Thyroid gland (tissue), 4 donors: Measurements from ENCODE around the gene DDX53. TPM values are rescaled to one million over a fixed set of nuclear protein-coding genes. Genes with fewer than 3 reads are reported as not detected.

Source experiments
- DNase-seq, 2 donors: peaks; one replicate each; pipeline ENCODE4 v3.0.0-alpha.2; 2019
- H3K27ac ChIP-seq, 3 donors: fragments of 200-600 bp; sonication (generic); 1 replicate in 2 of 3; 2 replicates in 1 of 3; pipeline ENCODE4 v1.5.1; 2016 to 2019; ENCODE audit warnings: mild to moderate bottlenecking in 1 of 3, moderate library complexity in 1 of 3
- H3K27me3 ChIP-seq: fragments of 200-600 bp; sonication (generic); one replicate; pipeline ENCODE4 v1.5.1; 2019
- H3K36me3 ChIP-seq, 2 donors: fragments of 200-600 bp; sonication (generic); one replicate each; pipeline ENCODE4 v1.5.1; 2016 to 2019
- H3K4me1 ChIP-seq, 2 donors: fragments of 200-600 bp; sonication (generic); one replicate each; pipeline ENCODE4 v1.5.1; 2017 to 2019
- H3K4me3 ChIP-seq, 3 donors: fragments of 200-600 bp; sonication (generic); replicated peaks in 1 of 3; 1 replicate in 2 of 3; 2 replicates in 1 of 3; pipeline ENCODE4 v1.5.1; 2016; ENCODE audit warnings: mild to moderate bottlenecking in 1 of 3
- H3K9me3 ChIP-seq: fragments of 200-600 bp; sonication (generic); one replicate; pipeline ENCODE4 v1.5.1; 2017
- POLR2A ChIP-seq, 2 donors: fragments of 450-650 bp; IDR thresholded peaks; one replicate each; pipeline ENCODE4 v1.6.1; 2017; ENCODE audit warnings: antibody characterized with exemption in 2 of 2, mild to moderate bottlenecking in 2 of 2, moderate library complexity in 1 of 2
- WGBS, 2 donors: methylation state at CpG; one replicate each; pipeline ENCODE4 v1.1.5; 2017; 5-methylcytosine and 5-hydroxymethylcytosine counted together
- intact Hi-C: fragments of 100-400 bp; cut with DNase I; formaldehyde crosslinking; loops from one replicate; pipeline ENCODE4 v1.15.1; 2023
- total RNA-seq, 4 donors: library from RNA; depleted of rRNA; stranded (reverse); fragments of >200 nt; gene quantifications; one replicate each; pipeline ENCODE4 v1.2.3, GENCODE V29; 2016
- TF ChIP-seq, protein P1 (sequence below), 6 experiments: fragments of 200-600 bp in 3 of 6; fragments of 450-650 bp in 3 of 6; sonication (generic) in 3 of 6; IDR thresholded peaks; one replicate each; pipeline ENCODE4 v1.5.1; 2016 to 2019; ENCODE audit warnings: antibody characterized with exemption in 6 of 6, mild to moderate bottlenecking in 2 of 6, inconsistent platforms in 1 of 6, moderate library complexity in 1 of 6

DDX53 gene
- total RNA-seq, 4 donors from 2014 or later = not detected

DNA sequence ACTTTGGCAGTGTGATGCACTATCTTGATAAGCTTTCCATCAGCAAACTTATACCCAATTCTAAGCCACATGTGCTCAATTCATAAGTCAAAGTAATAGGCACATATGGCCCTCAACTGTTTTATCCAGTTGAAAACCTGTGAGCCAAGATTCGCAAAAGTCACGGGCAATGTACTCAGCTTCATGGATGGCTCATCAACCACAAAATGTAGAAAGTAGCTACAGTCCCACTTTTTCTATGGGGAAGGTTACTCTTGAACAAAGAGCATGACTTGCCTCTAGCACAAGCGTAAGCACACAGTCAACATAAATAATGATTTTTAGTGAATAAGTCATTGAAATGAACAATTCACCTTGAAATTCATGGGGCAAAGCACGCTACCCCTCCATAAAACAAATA lies 25.1 kb upstream of the DDX53 start:
- no peak overlapping the region for H3K4me3 ChIP-seq
- no peaks in the 10 kb centered on the region for H3K9me3 ChIP-seq
- TF ChIP-seq, protein P1, sequence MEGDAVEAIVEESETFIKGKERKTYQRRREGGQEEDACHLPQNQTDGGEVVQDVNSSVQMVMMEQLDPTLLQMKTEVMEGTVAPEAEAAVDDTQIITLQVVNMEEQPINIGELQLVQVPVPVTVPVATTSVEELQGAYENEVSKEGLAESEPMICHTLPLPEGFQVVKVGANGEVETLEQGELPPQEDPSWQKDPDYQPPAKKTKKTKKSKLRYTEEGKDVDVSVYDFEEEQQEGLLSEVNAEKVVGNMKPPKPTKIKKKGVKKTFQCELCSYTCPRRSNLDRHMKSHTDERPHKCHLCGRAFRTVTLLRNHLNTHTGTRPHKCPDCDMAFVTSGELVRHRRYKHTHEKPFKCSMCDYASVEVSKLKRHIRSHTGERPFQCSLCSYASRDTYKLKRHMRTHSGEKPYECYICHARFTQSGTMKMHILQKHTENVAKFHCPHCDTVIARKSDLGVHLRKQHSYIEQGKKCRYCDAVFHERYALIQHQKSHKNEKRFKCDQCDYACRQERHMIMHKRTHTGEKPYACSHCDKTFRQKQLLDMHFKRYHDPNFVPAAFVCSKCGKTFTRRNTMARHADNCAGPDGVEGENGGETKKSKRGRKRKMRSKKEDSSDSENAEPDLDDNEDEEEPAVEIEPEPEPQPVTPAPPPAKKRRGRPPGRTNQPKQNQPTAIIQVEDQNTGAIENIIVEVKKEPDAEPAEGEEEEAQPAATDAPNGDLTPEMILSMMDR (IDR thresholded peaks at IDR 0.05) = no peak
- no peak for TF ChIP-seq POLR2A (IDR thresholded peaks at IDR 0.05)
- H3K27ac ChIP-seq = no peak overlapping the region
- H3K27me3 ChIP-seq = no peaks in the 10 kb centered on the region
- no peaks in the 10 kb centered on the region for H3K4me1 ChIP-seq
- intact Hi-C loops = no loop called here
- DNase-seq = no peak
- WGBS, 2 donors = 91 to 95% methylated on average over 4 of the region's 4 CpGs
- no peaks in the 10 kb centered on the region for H3K36me3 ChIP-seq

DNA sequence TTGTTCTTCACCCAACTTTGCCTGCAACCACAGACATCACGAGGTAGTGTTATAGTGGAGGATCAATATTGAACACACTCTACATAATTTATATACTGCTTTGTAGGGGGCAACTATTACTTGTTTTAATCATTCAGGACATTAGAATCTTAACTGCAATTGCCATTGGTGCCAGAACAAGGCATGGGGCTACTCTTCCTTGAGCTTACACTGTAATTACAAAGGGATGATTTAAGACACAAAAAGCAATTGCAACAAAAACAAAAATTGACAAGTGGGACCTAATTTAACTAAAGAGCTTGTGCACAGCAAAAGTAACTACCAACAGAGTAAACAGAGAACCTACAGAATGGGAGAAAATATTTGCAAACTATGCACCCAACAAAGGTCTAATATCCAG lies 24.0 kb upstream of the DDX53 start:
- Histone ChIP-seq H3K9me3 (no peaks in the 10 kb centered on the region), H3K36me3 (no peaks in the 10 kb centered on the region), H3K27me3 (no peaks in the 10 kb centered on the region), H3K27ac (no peak overlapping the region), H3K4me1 (no peaks in the 10 kb centered on the region), H3K4me3 (no peak overlapping the region)
- intact Hi-C loops = no loop called here
- TF ChIP-seq, protein P1 (IDR thresholded peaks at IDR 0.05) = no peak
- no peak for TF ChIP-seq POLR2A (IDR thresholded peaks at IDR 0.05)
- no peak for DNase-seq
- 94 to 100% methylated on average over 1 of the region's 1 CpG for WGBS, 2 donors

DNA sequence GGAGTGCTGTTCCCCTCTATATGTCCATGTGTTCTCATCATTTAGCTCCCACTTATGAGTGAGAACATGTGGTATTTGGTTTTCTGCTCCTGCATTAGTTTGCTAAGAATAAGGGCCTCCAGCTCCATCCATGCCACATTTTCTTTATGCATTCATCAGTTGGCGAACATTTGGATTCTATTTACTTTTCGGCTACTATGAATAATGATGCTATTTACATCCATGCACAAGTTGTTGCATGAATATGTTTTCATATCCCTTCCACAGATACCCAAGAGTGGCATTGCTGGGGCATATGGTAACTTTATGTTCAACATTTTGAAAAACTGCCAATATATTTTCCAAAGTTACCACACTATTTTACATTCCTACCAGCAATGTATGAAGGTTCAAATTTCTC lies 13.8 kb upstream of the DDX53 start:
- Histone ChIP-seq H3K4me1 (no peaks in the 10 kb centered on the region), H3K27ac (no peak overlapping the region), H3K36me3 (no peaks in the 10 kb centered on the region), H3K9me3 (no peaks in the 10 kb centered on the region), H3K4me3 (no peak overlapping the region), H3K27me3 (no peaks in the 10 kb centered on the region)
- 97 to 100% methylated on average over 2 of the region's 2 CpGs for WGBS, 2 donors
- DNase-seq = no peak
- no peak for TF ChIP-seq POLR2A (IDR thresholded peaks at IDR 0.05)
- TF ChIP-seq, protein P1 (IDR thresholded peaks at IDR 0.05) = no peak
- intact Hi-C loops = no loop called here

DNA sequence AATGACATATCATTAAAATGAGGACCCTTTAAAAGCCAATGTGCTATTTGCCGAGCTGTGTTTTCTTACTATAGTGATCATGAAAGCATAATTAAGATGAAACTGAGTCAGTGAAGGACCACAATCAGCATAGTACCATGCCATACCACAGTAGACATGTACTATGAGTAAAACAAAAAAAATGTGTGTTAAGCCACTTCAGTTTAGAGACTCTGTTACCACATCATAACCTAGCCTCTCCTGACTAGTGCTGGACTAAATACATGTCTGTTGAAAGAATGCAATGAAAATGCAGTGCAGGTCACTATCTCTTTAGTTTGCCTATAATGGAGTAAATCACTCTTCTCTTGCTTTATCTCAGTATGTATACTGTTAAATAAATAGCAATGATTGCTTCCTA lies 12.3 kb upstream of the DDX53 start:
- 58 to 100% methylated on average over 1 of the region's 1 CpG for WGBS, 2 donors
- H3K9me3 ChIP-seq = no peaks in the 10 kb centered on the region
- TF ChIP-seq POLR2A (IDR thresholded peaks at IDR 0.05) = no peak
- TF ChIP-seq, protein P1 (IDR thresholded peaks at IDR 0.05) = no peak
- no peaks in the 10 kb centered on the region for H3K36me3 ChIP-seq
- H3K4me1 ChIP-seq = no peaks in the 10 kb centered on the region
- intact Hi-C loops = no loop called here
- no peak overlapping the region for H3K27ac ChIP-seq
- no peak overlapping the region for H3K4me3 ChIP-seq
- no peak for DNase-seq
- H3K27me3 ChIP-seq = no peaks in the 10 kb centered on the region

DNA sequence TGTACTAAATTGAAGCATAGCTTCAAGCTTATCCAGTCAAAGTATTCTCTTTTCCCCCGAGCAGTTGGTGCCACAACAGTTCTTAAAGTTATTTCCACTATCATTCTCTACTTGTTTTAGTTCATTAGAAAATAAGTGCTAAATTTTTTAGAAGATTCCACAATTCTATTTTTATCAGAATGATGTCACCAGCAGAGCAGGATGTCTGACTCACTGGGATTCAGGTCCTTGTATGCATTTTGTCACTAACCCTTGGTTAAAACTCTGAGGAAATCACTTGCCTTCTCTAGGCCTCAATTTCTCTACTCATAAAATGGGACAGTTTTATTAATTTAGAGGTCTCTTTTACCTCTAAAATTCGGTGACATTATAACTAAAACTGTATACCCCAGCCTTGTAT lies 3.4 kb downstream of the DDX53 start:
- no peaks in the 10 kb centered on the region for H3K27me3 ChIP-seq
- H3K4me1 ChIP-seq = no peaks in the 10 kb centered on the region
- TF ChIP-seq, protein P1 (IDR thresholded peaks at IDR 0.05) = no peak
- TF ChIP-seq POLR2A (IDR thresholded peaks at IDR 0.05) = no peak
- 67 to 69% methylated on average over 2 of the region's 2 CpGs for WGBS, 2 donors
- no peak overlapping the region for H3K27ac ChIP-seq
- H3K4me3 ChIP-seq = no peak overlapping the region
- H3K9me3 ChIP-seq = no peaks in the 10 kb centered on the region
- no peaks in the 10 kb centered on the region for H3K36me3 ChIP-seq
- intact Hi-C loops = no loop called here
- no peak for DNase-seq
